GM23248 (cell line): ENCODE measurements around the gene FAM219A. TPM values are rescaled to one million over a fixed set of nuclear protein-coding genes. Genes with fewer than 3 reads are reported as not detected.
"Not testable (repeated sequence)": the region's sequence is repeated elsewhere in the genome, so short reads cannot be mapped to it uniquely, and the experiment has no call there.

ENCODE experiments used
- DNase-seq: peaks from one replicate; pipeline ENCODE4 v3.0.0-alpha.2; 2015
- H2AFZ ChIP-seq: fragments of 200-600 bp; sonication (generic); 2 replicates; pipeline ENCODE4 v1.6.1; 2016; ENCODE audit warnings: antibody characterized with exemption
- H3F3A ChIP-seq: fragments of 200-600 bp; sonication (generic); 2 replicates; pipeline ENCODE4 v1.6.1; 2016; ENCODE audit warnings: mild to moderate bottlenecking, antibody characterized with exemption, mixed run types; ENCODE audit not compliant: insufficient read depth
- H3K27ac ChIP-seq: fragments of 200-600 bp; sonication (generic); 2 replicates; pipeline ENCODE4 v1.5.1; 2016; ENCODE audit warnings: mild to moderate bottlenecking
- H3K27me3 ChIP-seq: fragments of 200-600 bp; sonication (generic); replicated peaks from 2 replicates; pipeline ENCODE4 v1.6.1; 2016; ENCODE audit warnings: mild to moderate bottlenecking; ENCODE audit not compliant: insufficient read depth
- H3K36me3 ChIP-seq: fragments of 200-600 bp; sonication (generic); 2 replicates; pipeline ENCODE4 v1.6.1; 2016; ENCODE audit warnings: low read depth, mild to moderate bottlenecking
- H3K4me1 ChIP-seq: fragments of 200-600 bp; sonication (generic); 2 replicates; pipeline ENCODE4 v1.6.1; 2016; ENCODE audit warnings: mild to moderate bottlenecking; ENCODE audit not compliant: insufficient read depth
- H3K4me2 ChIP-seq: fragments of 200-600 bp; sonication (generic); one replicate; pipeline ENCODE4 v1.6.1; 2016; ENCODE audit warnings: mild to moderate bottlenecking; ENCODE audit not compliant: unreplicated experiment
- H3K4me3 ChIP-seq: fragments of 200-600 bp; sonication (generic); 2 replicates; pipeline ENCODE4 v1.5.1; 2016; ENCODE audit warnings: mild to moderate bottlenecking
- H3K79me2 ChIP-seq: fragments of 200-600 bp; sonication (generic); 2 replicates; pipeline ENCODE4 v1.6.1; 2016; ENCODE audit warnings: mild to moderate bottlenecking; ENCODE audit not compliant: insufficient read depth
- H3K9ac ChIP-seq: fragments of 200-600 bp; sonication (generic); 2 replicates; pipeline ENCODE4 v1.6.1; 2016; ENCODE audit warnings: mild to moderate bottlenecking
- H3K9me2 ChIP-seq: fragments of 200-600 bp; sonication (generic); 2 replicates; pipeline ENCODE4 v1.6.1; 2016; ENCODE audit warnings: mixed run types, mild to moderate bottlenecking, moderate library complexity; ENCODE audit not compliant: insufficient read depth
- H3K9me3 ChIP-seq: fragments of 200-600 bp; sonication (generic); one replicate; pipeline ENCODE4 v1.6.1; 2017; ENCODE audit warnings: low read depth
- H4K20me1 ChIP-seq: fragments of 200-600 bp; sonication (generic); 2 replicates; pipeline ENCODE4 v1.6.0; 2016; ENCODE audit not compliant: insufficient read depth
- EZH2 ChIP-seq: fragments of 200-600 bp; sonication (generic); IDR thresholded peaks from 2 replicates; pipeline ENCODE4 v1.6.1; 2018; ENCODE audit warnings: antibody characterized with exemption, mild to moderate bottlenecking; ENCODE audit not compliant: insufficient read depth, poor library complexity, severe bottlenecking
- EZH2phosphoT487 ChIP-seq: fragments of 200-600 bp; sonication (generic); IDR thresholded peaks from 2 replicates; pipeline ENCODE4 v1.6.1; 2018; ENCODE audit warnings: antibody characterized with exemption, moderate library complexity, mild to moderate bottlenecking, low read depth; ENCODE audit not compliant: insufficient read depth
- WGBS, 2 experiments: methylation state at CpG; one replicate each; pipeline ENCODE4 v1.1.6; 2015 to 2017; ENCODE audit warnings: low lambda C conversion rate in 2 of 2, low coverage in 1 of 2; ENCODE audit errors: missing lambda C conversion rate in 2 of 2; 5-methylcytosine and 5-hydroxymethylcytosine counted together
- in situ Hi-C: fragments of 300-500 bp; cut with MboI; formaldehyde crosslinking; loops from 2 replicates; pipeline ENCODE4 v1.15.0; 2020
- polyA plus RNA-seq: library from polyadenylated mRNA; unstranded; fragments of >200 nt; fragmentation: Nextera tagmentation; extraction: Ambion mirVana; gene quantifications from 2 replicates; pipeline ENCODE4 v1.2.1, GENCODE V29; 2016
- total RNA-seq: library from RNA; depleted of rRNA; stranded (reverse); fragments of >200 nt; shearing (Covaris generic); gene quantifications from 2 replicates; pipeline ENCODE4 v1.2.3, GENCODE V29; 2014

Gene FAM219A
- total and polyA plus RNA-seq, 2 experiments from 2014 or later = 7.8 to 9.1 TPM

DNA sequence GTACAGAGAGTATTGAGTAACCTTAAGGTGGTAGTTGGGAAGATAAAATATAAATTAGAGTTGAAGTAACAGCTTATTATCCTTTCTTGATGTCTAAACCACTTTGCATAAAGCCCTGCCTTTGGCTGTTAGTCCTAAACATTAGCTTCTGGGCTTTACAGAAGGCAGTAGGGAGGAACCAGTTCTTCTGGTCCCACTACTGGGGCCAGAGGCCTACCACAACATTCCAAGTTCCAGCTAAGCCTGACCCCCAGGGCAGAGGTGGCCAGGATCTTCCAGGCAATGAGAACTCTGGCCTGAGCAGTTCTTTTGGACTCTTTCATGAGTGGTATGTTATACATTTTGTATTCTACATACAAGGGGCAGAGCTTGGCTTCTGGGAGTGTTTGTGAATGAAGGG, 26.3 kb upstream of the FAM219A start:
- Histone ChIP-seq H2AFZ (no peak overlapping the region), H3K27ac (no peak overlapping the region), H3K9ac (no peak overlapping the region), H3K4me1 (no peaks in the 10 kb centered on the region), H4K20me1 (no peaks in the 10 kb centered on the region), H3K27me3 (peaks cover 21% of the 10 kb centered on the region; the same call in 1 of the 2 replicates), H3K9me3 (no peaks in the 10 kb centered on the region), H3K4me3 (no peak overlapping the region), H3K4me2 (no peak overlapping the region), H3K9me2 (no peaks in the 10 kb centered on the region), H3F3A (no peaks in the 10 kb centered on the region), H3K36me3 (no peaks in the 10 kb centered on the region), H3K79me2 (no peaks in the 10 kb centered on the region)
- in situ Hi-C loops = no loop called here
- no peak for TF ChIP-seq EZH2
- TF ChIP-seq EZH2phosphoT487 = no peak
- DNase-seq = no peak

DNA sequence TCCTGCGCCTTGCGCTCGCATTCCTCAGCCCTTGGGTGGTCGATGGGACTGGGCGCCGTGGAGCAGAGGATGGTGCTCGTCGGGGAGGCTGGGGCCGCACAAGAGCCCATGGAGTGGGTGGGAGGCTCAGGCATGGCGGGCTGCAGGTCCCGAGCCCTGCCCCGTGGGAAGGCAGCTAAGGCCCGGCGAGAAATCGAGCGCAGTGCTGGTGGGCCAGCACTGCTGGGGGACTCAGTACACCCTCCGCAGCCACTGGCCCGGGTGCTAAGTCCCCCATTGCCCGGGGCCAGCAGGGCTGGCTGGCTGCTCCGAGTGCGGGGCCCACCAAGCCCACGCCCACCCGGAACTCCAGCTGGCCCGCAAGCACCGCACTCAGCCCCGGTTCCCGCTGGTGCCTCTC, 24.4 kb upstream of the FAM219A start:
- in situ Hi-C loops, H3K9me2 ChIP-seq, H3K36me3 ChIP-seq, DNase-seq, H2AFZ ChIP-seq, H3K9ac ChIP-seq, H3K79me2 ChIP-seq, H3K4me1 ChIP-seq, H3K4me2 ChIP-seq, H4K20me1 ChIP-seq, H3K4me3 ChIP-seq, H3F3A ChIP-seq, H3K9me3 ChIP-seq, H3K27ac ChIP-seq: not testable (repeated sequence)
- peaks cover 12% of the 10 kb centered on the region; the same call in 1 of the 2 replicates for H3K27me3 ChIP-seq
- 80 to 90% methylated on average over 7 to 23 of the region's 27 CpGs for WGBS, 2 experiments

DNA sequence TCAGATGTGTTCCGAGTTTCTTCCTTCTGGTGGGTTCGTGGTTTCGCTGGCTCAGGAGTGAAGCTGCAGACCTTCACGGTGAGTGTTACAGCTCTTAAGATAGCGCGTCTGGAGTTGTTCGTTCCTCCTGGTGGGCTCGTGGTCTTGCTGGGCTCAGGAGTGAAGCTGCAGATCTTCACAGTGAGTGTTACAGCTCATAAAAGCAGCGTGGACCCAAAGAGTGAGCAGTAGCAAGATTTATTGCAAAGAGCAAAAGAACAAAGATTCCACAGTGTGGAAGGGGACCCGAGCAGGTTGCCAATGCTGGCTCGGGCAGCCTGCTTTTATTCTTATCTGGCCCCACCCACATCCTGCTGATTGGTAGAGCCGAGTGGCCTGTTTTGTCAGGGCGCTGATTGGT, 23.2 kb upstream of the FAM219A start:
- DNase-seq, H3K27ac ChIP-seq, H3K36me3 ChIP-seq, H3F3A ChIP-seq, H3K9me3 ChIP-seq, H3K4me2 ChIP-seq, H2AFZ ChIP-seq, H4K20me1 ChIP-seq, H3K4me3 ChIP-seq, H3K9ac ChIP-seq, in situ Hi-C loops, H3K4me1 ChIP-seq, H3K9me2 ChIP-seq, H3K79me2 ChIP-seq: not testable (repeated sequence)
- WGBS, 2 experiments = 49% methylated on average over 12 to 13 of the region's 13 CpGs
- peaks cover 14% of the 10 kb centered on the region for H3K27me3 ChIP-seq

DNA sequence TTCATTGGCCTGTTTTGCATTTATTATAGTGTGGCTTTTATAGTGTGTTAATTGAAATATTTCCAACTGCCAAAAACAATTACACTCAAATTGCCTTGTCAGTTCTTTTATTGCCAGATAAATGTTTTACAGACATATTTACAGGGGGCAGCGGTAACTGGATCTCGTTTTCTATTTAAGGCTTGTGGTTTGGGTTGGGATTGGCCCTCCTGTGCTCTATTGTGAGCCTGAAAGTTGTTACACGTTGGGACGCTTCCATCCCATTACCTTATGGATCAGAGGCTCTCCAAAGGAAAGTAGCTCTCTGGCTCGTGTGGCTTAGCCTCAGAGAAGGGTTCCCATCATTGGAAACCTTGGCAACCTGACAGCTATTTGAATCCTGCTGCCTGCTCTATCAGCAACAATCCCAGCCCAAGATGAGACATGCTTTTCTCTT, 21.1 kb upstream of the FAM219A start:
- Histone ChIP-seq H3K9me3 (no peaks in the 10 kb centered on the region), H3K27me3 (peaks cover 18% of the 10 kb centered on the region), H3K4me2 (no peak overlapping the region), H3K79me2 (no peaks in the 10 kb centered on the region), H4K20me1 (no peaks in the 10 kb centered on the region), H2AFZ (no peak overlapping the region), H3F3A (no peaks in the 10 kb centered on the region), H3K27ac (no peak overlapping the region), H3K4me1 (no peaks in the 10 kb centered on the region), H3K9ac (no peak overlapping the region), H3K9me2 (no peaks in the 10 kb centered on the region), H3K4me3 (no peak overlapping the region), H3K36me3 (no peaks in the 10 kb centered on the region)
- in situ Hi-C loops = no loop called here
- TF ChIP-seq EZH2phosphoT487 (no peak), EZH2 (no peak)
- DNase-seq = no peak
- WGBS, 2 experiments = 25% methylated on average over 5 of the region's 5 CpGs

DNA sequence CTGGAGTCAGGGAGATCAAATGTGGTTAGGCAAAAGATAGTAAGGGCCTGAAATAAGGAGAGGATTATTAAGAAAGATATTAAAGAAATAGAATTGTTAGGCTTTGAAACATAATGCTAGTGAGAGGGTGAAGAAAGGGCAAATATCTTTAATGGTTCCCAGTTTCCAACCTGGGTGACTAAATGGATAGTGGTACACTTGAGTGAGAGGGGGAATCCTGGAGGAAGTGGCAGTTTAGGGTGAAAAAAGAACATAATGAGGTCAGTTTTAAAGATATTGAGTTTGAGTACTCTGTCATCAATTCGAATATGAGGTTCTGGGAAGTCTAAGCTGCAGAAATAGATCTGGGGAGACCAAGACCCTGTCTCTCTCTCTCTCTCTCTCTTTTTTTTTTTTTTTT, 19.2 kb upstream of the FAM219A start:
- Histone ChIP-seq H3K27me3 (peaks cover 15% of the 10 kb centered on the region), H3K4me1 (no peaks in the 10 kb centered on the region), H3K4me3 (no peak overlapping the region), H2AFZ (no peak overlapping the region), H3F3A (no peaks in the 10 kb centered on the region), H3K9ac (no peak overlapping the region), H4K20me1 (no peaks in the 10 kb centered on the region), H3K27ac (no peak overlapping the region), H3K9me3 (no peaks in the 10 kb centered on the region), H3K4me2 (no peak overlapping the region), H3K36me3 (no peaks in the 10 kb centered on the region), H3K79me2 (no peaks in the 10 kb centered on the region), H3K9me2 (no peaks in the 10 kb centered on the region)
- TF ChIP-seq EZH2 = no peak
- TF ChIP-seq EZH2phosphoT487 = no peak
- in situ Hi-C loops = no loop called here
- no peak for DNase-seq
- 17 to 28% methylated on average over 1 of the region's 1 CpG for WGBS, 2 experiments
